ENCODE measurements around the gene MTG1.
"Not testable (repeated sequence)": the region's sequence is repeated elsewhere in the genome, so short reads cannot be mapped to it uniquely, and the experiment has no call there.

The MTG1 gene

GRCh38 chr10:133422223-133422806 is 28.4 kb downstream of the MTG1 start:
- no peak for DNase-seq (ENCODE audit: low read depth in 4 of 4, low spot score in 1 of 4)

- DNase-seq (ENCODE audit: low read depth in 4 of 4, low spot score in 1 of 4), result no peak
Observed at GRCh38 chr10:133422807-133423771, 29.1 kb downstream of the MTG1 start.

DNA sequence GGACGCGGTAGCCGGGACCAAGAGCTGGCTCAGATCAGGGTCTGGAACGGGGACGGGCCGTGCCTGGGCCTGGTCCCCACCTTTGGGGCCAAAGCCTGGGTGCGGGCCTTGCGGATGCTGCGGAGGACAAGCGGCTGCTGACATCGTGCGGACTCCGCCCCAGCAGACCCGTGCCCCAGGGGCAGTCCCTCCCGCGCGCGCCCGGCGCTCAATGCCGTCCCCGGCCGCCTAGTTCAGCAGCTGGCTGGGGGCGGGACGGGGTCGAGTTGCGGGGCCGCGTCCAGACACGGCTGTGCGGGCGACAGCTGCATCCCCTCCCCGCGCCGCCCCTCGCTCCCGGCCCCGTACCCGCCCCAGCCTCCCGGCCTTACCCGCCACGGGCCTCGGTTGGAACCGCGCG is 30.1 kb downstream of the MTG1 start:
- DNase-seq (ENCODE audit: low read depth in 4 of 4, low spot score in 1 of 4), result not testable (repeated sequence)

GRCh38 chr10:133424601-133425000 is 30.6 kb downstream of the MTG1 start, which contains the start of gene SPRN:
SPRN (minus strand) TSS chr10:133424625; CDS start chr10:133423681, 944 bp downstream.
- not testable (repeated sequence) for DNase-seq (ENCODE audit: low read depth in 4 of 4, low spot score in 1 of 4)

DNA sequence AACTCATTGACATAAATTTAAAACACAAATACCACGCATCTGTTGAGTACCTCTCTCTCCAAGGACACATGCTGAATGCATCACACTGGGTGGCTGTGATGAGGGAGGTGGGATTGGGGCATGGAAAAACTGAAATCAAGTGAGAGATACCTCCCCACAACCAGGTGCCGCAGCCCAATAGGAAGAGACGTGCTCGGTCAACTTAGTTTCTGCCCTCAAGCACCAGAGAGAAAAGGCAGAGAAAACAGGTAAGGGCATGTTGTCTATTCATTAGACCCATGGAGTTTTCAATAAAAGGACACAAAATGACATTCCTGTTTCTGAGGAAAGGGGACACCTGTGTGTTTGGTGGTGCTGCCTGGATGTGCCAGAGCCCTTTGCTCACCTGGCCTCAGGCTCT is 35.6 kb downstream of the MTG1 start:
- not testable (repeated sequence) for DNase-seq (ENCODE audit: low read depth in 4 of 4, low spot score in 1 of 4)

GRCh38 chr10:133431888-133432613 is 38.1 kb downstream of the MTG1 start:
- not testable (repeated sequence) for DNase-seq (ENCODE audit: low read depth in 4 of 4, low spot score in 1 of 4)

GRCh38 chr10:133432789-133433188 is 38.8 kb downstream of the MTG1 start:
- DNase-seq (ENCODE audit: low read depth in 4 of 4, low spot score in 1 of 4), result not testable (repeated sequence)

DNA sequence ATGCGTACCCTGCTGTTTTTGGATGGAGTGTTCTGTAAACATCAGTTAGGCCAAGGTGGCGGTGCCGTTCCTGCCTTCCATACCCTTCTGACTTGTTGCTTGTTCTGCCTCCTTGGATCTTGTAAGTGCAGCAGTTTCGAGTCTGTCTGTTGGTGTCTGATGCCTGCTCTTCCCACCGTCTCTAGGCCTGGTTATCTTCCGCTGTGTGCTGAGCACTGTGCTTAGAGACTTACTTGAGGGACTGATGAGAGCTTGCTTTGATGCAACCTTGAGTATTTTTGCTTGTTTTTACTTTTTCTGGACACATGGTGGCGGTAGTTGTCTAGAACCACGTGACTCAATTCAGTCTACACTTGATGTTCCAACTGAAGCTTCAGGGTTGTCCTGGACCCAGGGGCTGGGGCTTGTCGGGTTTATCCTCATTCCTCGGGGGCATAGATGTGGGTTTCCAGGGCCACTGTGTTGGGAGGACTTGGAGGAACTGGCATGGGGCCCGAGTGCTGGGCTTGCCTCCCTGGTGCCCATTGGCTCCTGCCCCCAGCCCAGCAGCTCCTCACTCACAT is 44.8 kb downstream of the MTG1 start:
- no peak for DNase-seq (ENCODE audit: low read depth in 4 of 4, low spot score in 1 of 4)

- DNase-seq (ENCODE audit: low read depth in 4 of 4, low spot score in 1 of 4), result no peak
Observed at GRCh38 chr10:133439517-133440461, 45.8 kb downstream of the MTG1 start.

GRCh38 chr10:133440633-133441285 is 46.8 kb downstream of the MTG1 start:
- no peak for DNase-seq (ENCODE audit: low read depth in 4 of 4, low spot score in 1 of 4)

- not testable (repeated sequence) for DNase-seq (ENCODE audit: low read depth in 4 of 4, low spot score in 1 of 4)
Observed at GRCh38 chr10:133441356-133441755, 47.4 kb downstream of the MTG1 start.

- DNase-seq (ENCODE audit: low read depth in 4 of 4, low spot score in 1 of 4), result no peak
Observed at GRCh38 chr10:133441780-133442179, 47.8 kb downstream of the MTG1 start.

DNA sequence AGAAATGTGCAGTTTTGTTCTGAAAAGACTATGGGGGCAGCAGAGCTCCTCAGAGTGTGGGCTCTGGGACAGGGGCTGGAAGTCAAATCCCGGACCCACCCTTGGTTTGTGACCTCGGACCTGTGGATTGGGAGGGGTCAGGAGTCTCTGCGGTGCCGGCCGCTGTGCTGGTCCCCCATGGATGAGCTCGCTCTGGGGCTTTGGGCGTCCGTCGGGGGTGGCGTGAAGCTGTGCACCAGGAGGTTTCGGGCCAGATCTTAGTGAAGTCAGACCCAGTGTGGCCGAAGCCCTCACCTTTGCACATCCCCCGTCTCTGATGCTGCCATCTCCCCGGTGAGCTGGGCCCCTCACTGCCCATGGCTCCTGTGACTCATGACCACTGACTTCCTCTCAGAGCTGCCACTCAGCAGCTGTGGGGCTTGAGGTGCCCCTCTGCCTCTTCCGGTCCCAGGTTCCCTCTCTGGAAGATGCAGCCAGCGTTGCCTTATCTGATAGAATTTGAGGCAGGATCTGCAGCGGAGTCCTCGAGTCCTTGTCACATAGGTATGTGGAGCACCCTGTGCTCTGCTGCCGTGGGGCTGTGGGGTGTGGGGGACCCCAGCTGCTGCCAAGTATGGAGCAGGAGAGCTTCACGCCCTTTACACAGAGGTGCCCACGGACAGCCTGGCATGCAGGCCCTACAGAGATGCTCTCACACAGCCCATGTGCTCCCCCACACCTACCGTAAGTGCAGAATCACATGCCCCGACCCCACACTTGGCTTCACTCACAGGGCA is 48.4 kb downstream of the MTG1 start:
- no peak for DNase-seq (ENCODE audit: low read depth in 4 of 4, low spot score in 1 of 4)

- no peak for DNase-seq (ENCODE audit: low read depth in 4 of 4, low spot score in 1 of 4)
Observed at GRCh38 chr10:133442967-133443924, 49.3 kb downstream of the MTG1 start.

DNA sequence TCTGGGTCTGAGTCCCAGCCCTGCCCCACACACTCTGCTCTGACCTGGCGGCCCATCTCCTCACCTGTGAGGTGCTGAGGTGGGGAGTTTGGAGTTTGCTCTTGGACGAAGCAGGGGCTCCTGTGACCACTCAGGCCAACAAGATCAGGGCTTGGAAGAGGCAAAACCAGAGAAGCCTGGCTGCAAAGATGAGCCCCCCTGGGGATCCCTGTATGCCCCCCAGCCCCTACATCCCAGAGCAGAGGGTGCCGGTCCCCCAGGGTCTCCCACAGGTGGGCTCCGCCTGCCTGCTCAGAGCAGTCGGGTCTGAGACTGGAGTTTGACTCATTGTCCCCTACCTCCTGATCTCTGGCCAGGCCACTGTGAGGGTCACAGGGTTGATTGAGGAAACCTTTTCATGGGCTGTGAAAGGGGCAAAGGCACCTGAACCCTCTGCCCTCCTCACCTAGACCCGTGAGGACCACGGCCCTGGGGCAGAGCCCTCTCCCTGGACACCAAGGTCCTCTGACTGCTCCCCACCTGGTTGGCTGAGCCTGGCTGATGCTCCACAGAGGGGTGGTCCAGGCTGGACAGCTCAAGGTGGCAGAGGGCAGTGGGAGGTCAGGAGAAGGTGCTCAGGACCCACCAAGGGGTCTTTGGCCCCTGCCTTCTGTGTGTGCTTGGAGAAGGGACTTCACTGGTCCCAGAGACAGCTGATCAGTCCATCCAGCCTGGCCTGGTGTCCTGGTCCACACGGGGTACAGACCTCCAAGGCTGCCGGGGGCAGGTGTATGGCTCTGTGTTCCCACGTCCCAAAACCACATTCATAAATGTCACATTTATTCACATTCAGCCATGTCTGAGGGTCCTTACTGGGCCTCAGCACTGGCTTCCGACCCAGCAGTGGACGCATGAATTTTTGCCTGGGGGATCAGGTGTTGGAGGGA is 50.6 kb downstream of the MTG1 start:
- no peak for DNase-seq (ENCODE audit: low read depth in 4 of 4, low spot score in 1 of 4)

GRCh38 chr10:133445268-133445732 is 51.3 kb downstream of the MTG1 start:
- no peak for DNase-seq (ENCODE audit: low read depth in 4 of 4, low spot score in 1 of 4)
